CD4-positive, alpha-beta T cell treated with Interleukin-2 at 100 ng/mL for 4 hours (primary cell): ENCODE data around the gene PSMD1.

Experiments
- DNase-seq: peaks from one replicate; pipeline ENCODE4 v3.0.0-alpha.2; 2020; ENCODE audit warnings: low spot score

Gene PSMD1

GRCh38 chr2:231036131-231036530 lies 20.5 kb upstream of the PSMD1 start:
- no peak for DNase-seq

- DNase-seq = no peak
Observed at GRCh38 chr2:231036578-231037106, 20.0 kb upstream of the PSMD1 start.

GRCh38 chr2:231037202-231037730 lies 19.4 kb upstream of the PSMD1 start, which contains the start of gene C2orf72:
Gene C2orf72 (plus strand): TSS chr2:231037523. CDS start chr2:231037566, 43 bp downstream.
- DNase-seq = no peak

DNA sequence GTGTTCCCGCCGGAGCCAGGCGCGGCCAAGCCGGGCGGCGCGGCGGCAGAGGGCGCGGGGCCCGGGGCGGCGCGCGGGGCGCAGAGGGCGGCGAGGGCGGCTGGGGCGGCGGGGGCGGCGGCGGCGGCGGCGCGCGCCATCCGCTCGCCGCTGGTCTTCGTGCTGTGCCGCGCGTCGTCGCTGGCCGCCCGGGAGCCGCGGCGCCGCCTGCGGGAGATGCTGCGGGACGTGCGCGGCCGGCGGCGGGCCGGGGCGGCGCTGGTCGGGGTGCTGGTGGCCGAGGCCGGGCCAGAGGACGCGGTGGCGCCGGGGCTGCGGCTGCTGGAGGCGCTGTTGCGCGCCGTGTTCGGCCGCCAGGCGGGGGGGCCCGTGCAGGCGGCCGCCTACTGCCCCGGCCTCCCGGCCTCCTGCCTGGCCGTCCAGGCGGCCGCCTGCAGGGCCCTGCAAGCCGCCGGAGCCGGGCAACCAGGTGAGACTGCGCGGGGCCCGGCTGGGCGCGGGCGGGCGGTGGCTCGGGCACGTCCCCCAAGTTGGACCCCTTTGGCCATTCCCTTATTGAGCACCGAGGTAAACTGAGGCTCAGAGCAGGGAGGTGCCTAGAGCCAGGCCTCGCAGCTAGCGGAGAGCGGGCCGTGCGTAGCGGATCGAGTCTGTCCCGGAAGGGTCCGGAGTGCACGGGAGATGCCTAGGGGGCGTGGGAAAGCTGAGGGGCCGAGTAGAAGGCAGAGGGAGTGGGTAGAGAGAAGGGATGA lies 18.8 kb upstream of the PSMD1 start:
- DNase-seq = no peak

GRCh38 chr2:231038483-231039293 lies 18.0 kb upstream of the PSMD1 start:
- no peak for DNase-seq

GRCh38 chr2:231039294-231039664 lies 17.4 kb upstream of the PSMD1 start:
- no peak for DNase-seq

DNA sequence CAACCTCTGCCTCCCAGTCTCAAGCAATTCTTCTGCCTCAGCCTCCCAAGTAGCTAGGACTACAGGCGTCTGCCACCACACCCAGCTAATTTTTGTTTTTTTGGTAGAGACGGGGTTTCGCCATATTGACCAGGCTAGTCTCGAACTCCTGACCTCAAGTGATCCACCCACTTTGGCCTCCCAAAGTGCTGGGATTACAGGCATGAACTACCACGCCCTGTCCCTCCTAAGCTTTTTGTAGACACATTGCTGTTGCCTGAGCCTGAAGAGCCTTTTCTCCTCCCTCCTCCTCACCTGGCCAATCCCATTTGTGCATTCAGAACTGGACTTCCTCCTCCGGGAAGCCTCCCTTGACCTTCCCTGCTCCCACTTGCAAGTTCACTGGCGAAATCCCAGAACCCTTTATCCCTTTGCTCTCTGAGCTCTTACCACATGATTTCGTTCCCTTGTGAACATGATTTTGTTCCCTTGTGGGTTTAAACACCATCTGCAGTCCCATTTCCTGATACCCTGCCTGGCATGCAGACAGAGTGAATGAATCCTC lies 16.8 kb upstream of the PSMD1 start:
- no peak for DNase-seq

DNA sequence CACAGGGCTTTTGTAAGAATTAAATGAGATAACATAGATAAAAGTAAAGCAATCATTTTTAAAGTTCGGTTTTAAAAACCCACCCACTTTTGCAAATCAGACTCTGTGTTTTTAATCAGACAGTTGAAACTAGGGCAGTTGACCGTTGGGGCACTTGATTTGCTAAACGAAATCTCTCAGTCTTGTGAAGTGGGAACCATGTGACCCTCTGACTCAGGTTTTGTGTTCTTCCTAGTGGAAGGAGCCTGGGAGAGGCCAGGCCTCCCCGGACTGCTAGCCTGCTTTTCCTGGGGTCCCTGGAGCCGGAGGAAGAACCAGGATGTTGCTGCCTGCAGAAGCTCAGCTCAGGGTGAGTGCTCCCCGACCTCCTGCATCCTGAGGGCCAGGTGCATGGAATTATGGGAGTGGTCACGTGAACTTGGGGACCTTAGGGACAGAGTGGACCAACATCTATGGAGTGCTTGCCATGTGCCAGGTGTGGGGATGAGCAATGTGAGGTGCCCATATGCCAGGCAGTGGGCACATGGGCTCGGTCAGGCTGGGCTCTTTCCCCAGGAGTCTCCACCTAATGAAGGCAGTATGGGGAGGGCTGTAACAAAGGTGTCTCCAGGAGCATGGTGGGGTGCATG lies 15.5 kb upstream of the PSMD1 start:
- DNase-seq = no peak

DNA sequence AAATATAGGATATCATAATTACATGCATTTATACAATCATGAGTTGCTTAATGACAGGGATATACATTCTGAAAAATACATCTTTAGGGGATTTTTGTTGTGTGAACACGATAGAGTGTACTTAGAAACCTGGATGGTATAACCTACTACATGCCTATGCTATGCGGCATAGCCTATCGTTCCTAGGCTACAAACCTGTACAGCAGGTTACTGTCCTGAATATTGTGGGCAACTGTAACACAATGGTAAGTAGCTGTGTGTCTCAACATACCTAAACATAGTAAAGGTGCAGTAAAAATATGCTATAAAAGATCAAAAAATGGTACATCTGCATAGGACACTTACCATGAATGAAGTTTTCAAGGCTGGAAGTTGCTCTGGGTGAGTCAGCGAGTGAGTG lies 12.9 kb upstream of the PSMD1 start:
- DNase-seq = no peak

DNA sequence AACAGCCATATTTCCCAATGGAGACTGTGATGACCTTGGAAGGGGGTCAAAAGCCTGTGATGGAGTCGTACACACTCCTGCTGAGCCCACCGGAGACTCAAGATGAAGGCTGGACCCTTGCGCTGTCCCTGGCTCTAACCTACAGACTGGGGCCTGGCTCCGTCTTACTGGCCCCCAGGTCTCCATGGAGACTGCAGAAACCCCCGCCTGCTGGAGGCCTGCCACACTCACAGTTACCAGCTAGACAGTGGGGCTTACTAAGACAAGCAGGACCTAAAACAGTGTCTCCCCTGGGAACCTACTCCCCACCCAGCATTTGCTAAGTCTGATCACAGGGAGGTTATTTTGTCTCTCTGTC lies 9.8 kb upstream of the PSMD1 start:
- DNase-seq = no peak

- no peak for DNase-seq
Observed at GRCh38 chr2:231047274-231047922, 9.3 kb upstream of the PSMD1 start.

DNA sequence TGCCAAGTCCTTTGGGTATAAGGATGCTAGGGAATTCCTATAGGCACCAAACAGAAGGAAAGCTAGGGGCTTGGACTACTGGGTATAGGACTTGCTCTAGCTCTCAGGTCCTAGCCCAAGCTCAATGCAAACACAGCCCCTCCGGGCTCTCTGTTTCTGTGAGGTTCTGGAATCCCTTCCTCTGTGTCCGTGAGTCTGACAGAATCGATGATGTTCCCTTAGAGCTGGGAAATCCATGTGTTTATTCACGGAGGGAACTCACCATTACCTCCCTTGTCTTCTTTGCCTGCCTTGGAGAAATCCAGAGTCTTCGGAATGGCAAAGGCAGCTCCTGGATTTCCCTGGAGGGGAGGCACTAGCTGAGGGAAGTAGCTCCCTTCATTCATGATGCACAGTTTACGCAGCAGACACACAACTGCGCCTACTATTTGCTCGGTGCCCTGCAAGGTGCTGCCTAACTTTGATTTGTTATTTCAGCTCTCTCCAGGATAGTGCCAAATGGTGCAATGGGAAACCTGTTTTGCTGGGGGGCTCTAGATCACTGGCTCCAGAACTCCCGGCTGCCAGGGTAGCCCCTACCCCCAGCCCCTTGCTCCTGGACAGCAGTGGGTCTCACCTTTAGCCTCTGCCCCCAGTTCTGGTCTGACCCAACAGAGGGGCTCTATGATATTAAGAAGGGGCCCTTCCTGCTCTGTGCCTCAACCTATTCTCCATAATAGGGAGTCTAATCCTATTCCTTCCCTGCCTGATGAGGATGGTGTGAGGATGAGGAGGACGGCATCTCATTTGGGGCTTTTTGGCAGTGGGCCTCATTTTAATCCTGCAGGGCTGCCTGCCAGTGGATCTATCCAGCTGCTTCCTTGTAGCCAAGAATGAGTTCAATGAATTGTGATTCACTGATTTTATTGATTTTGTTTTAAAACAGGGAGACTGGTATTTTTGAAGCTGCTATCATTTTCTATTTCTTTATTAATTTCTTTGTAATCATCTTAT lies 8.4 kb upstream of the PSMD1 start:
- DNase-seq = no peak

DNA sequence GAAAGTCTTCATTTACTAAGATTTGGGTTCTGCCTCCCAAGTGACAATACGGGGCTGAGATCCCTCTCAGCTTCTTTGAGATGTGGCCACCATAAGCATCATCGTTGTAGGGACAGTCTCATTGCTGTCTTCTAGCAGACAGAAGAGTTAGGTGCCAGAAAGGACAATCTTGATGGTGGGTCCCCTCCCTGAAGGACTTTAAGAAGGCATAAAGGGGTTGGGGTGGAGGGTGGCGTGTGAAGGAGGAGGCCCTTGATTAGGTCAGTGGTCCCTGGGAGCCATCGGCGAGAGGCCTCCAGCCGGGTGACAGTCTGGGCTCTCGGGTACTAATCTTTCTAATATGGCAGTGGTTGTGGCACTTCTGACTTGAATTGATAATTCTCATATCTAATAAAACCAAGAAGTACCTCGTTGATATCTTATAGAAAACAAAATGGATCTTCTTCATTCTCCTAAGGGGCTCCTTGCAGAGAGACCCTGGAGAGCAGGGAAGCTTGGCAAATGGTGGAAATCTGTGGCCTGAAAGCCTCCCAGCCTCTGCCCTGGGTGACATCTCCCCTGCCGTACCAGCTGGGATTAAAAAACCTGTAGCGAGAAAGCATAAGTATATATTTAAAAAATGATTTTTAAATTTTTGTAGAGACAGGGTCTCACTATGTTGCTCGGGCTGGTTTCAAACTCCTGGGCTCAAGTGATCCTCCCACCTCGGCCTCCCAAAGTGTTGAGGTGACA lies 7.2 kb upstream of the PSMD1 start:
- DNase-seq = no peak

- no peak for DNase-seq
Observed at GRCh38 chr2:231050018-231050901, 6.4 kb upstream of the PSMD1 start.

DNA sequence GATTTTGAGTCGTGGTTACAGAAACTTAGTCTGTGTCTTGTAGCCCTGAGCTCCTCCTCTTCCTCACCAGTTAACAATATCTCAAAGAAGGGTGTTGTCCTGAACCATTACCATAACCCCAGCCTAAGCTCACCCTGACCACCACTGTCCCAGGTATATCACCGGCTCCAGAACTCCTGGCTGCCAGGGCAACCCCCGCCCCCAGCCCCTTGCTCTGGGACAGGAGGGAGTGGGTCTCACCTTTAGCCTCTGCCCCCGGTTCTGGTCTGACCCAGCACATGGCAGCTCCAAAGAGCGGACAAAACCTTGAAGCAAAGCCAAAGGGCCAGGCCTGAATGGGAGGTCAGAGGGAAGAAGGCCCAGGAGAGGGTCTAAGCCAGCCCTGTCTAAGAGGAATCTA lies 5.6 kb upstream of the PSMD1 start:
- DNase-seq = no peak

DNA sequence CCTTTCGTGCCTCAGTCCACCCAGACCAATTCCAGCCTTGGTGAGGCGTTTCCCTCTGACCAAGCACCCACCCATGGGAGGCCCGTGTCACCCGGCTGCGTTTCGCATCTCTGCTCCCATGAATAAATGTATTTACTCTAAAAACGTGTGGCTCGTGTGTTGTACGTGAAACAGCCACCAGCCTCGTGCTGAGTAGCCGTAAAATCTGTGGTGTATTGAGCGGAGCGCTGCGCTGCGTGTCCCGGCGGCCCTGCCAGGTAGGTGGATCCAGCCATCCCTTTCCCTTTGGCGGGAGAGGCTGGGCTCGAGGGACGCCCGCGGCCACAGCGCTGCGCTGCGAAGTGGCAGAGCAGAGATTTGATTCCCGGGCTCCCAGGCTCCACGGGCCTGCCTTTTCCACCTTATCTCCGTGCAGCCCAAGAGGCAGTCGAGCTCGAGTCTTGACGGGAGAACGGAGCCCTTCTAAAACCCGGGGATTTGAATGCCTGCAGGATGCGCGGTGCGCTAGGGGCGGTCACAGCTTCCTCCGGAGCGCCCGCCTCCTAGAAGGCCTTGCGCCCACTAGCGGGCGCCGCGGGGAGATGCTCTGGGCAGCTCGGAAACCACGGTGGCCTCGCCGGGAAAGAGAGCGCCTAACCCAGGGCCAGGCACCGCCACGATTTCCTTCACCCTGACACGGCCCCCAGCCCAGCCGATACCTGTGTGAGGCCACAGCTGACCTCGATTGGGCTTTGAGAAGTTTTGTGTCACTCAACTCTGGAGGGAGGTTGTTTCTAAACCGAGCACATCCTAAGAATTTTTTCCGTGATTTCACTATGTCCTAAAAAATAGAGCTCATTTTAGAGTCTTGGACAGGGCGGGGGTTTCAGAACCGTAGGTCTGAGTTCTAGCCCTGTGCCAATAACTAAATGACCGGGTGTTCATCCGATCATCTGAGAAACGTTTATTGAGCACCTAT lies 3.9 kb upstream of the PSMD1 start:
- DNase-seq = peak; percentile 85

GRCh38 chr2:231053846-231054245 lies 2.8 kb upstream of the PSMD1 start:
- no peak for DNase-seq

GRCh38 chr2:231057590-231057989 lies 923 bp downstream of the PSMD1 start:
- DNase-seq = no peak
